Articular chondrocyte of knee joint (primary cell): ENCODE measurements around the gene SNX5. TPM values are rescaled to one million over a fixed set of nuclear protein-coding genes. Genes with fewer than 3 reads are reported as not detected.

Experiments
- small RNA-seq: library from RNA; depleted of rRNA; stranded (forward); fragments of <200 nt; gene quantifications from one replicate; pipeline ENCODE3, GENCODE V24; 2012
- total RNA-seq: library from RNA; depleted of rRNA; stranded (reverse); fragments of >200 nt; gene quantifications from 2 replicates; pipeline ENCODE4 v1.2.3, GENCODE V29; 2012

The SNX5 gene
- total RNA-seq: 157 and 165 TPM in 2 replicates

GRCh38 chr20:17968366-17969277, at the start of gene SNX5, which contains the start of gene MGME1:
TSS of gene SNX5 (minus strand) at chr20:17968794. CDS start at chr20:17968425, 369 bp downstream.
TSS of gene MGME1 (plus strand) at chr20:17969018. CDS start at chr20:17969860, 842 bp downstream.

Small RNA genes within 50 kb of the gene (small RNA-seq; reads per million reads assigned to genes)
- not detected for gene RNU6-192P
- 979 reads per million, percentile 99 among the genes with 10 or more reads in this experiment for gene SNORD17

Other genes starting within 250 kb of the SNX5 start
- gene MGME1, start 224 bp upstream of the SNX5 start, total RNA-seq: 9.7 and 9.8 TPM in 2 replicates
- gene OVOL2, start 89.1 kb upstream of the SNX5 start, total RNA-seq: not detected in 2 replicates
- gene KAT14, start 169.1 kb upstream of the SNX5 start, total RNA-seq: 15.8 and 18.2 TPM in 2 replicates
- 11.6 and 13.4 TPM in 2 replicates for gene PET117, start 169.1 kb upstream of the SNX5 start, total RNA-seq